K562 (cell line): ENCODE measurements around the gene IMMP2L.

Experiments used
- CTCF ChIP-seq, 3 experiments: IDR thresholded peaks in 2 of 3; conservative IDR thresholded peaks in 1 of 3; 2 replicates each; pipeline ENCODE4 v1.5.1; 2011 to 2012; ENCODE audit warnings: low read length in 3 of 3, mild to moderate bottlenecking in 3 of 3, control low read depth in 2 of 3, improper control_type of control experiment in 1 of 3, inconsistent platforms in 1 of 3, low read depth in 1 of 3, mixed read lengths in 1 of 3, moderate library complexity in 1 of 3; ENCODE audit not compliant: insufficient read depth in 2 of 3
- JUND ChIP-seq, 2 experiments: IDR thresholded peaks; 2 replicates in 1 of 2; 3 replicates in 1 of 2; pipeline ENCODE4 v1.6.1; 2011; ENCODE audit warnings: borderline replicate concordance in 2 of 2, low read depth in 2 of 2, low read length in 2 of 2, improper control_type of control experiment in 1 of 2, missing biosample characterization in 1 of 2, missing genetic modification characterization in 1 of 2, missing genetic modification reagents in 1 of 2
- NCOA4 ChIP-seq: fragments of 450-650 bp; IDR thresholded peaks from 2 replicates; pipeline ENCODE4 v1.6.1; 2018; ENCODE audit warnings: mild to moderate bottlenecking; ENCODE audit not compliant: partially characterized antibody
- NCOR1 ChIP-seq: fragments of 450-650 bp; IDR thresholded peaks from 2 replicates; pipeline ENCODE4 v1.6.1; 2016; ENCODE audit warnings: mild to moderate bottlenecking, moderate library complexity
- ZSCAN29 ChIP-seq: fragments of 450-650 bp; IDR thresholded peaks from 2 replicates; pipeline ENCODE4 v1.6.1; 2017

GRCh38 chr7:111014079-111014478, 548.2 kb downstream of the IMMP2L start:
- TF ChIP-seq CTCF (IDR thresholded peaks at IDR 0.05 in 2 of 3, conservative IDR thresholded peaks at IDR 0.05 in 1 of 3; ENCODE audit: insufficient read depth in 2 of 3, low read depth in 1 of 3, low read length in 3 of 3) (no peak), ZSCAN29 (no peak), JUND (IDR thresholded peaks at IDR 0.05; ENCODE audit: borderline replicate concordance, low read depth, low read length) (no peak), JUND (tag; IDR thresholded peaks at IDR 0.05; ENCODE audit: borderline replicate concordance, low read depth, low read length) (no peak), NCOA4 (no peak), NCOR1 (no peak)
